Glutamatergic neuron (in vitro differentiated cells): Measurements from ENCODE around the gene ELAPOR2. TPM values are rescaled to one million over a fixed set of nuclear protein-coding genes. Genes with fewer than 3 reads are reported as not detected.
"Not testable (repeated sequence)": the region's sequence is repeated elsewhere in the genome, so short reads cannot be mapped to it uniquely, and the experiment has no call there.

Experiments
- DNase-seq: peaks from one replicate; pipeline ENCODE4 v3.0.0; 2022
- H3K27ac Mint-ChIP-seq: one replicate; pipeline ENCODE4 v1.8.0; 2020; ENCODE audit warnings: mild to moderate bottlenecking, mixed read lengths, inconsistent platforms; ENCODE audit not compliant: unreplicated experiment
- H3K27me3 Mint-ChIP-seq: one replicate; pipeline ENCODE4 v1.8.0; 2020; ENCODE audit warnings: mild to moderate bottlenecking, moderate library complexity, mixed read lengths, inconsistent platforms; ENCODE audit not compliant: unreplicated experiment
- H3K36me3 Mint-ChIP-seq: one replicate; pipeline ENCODE4 v1.8.0; 2020; ENCODE audit warnings: mild to moderate bottlenecking, mixed read lengths, inconsistent platforms; ENCODE audit not compliant: unreplicated experiment
- H3K4me1 Mint-ChIP-seq: one replicate; pipeline ENCODE4 v1.8.0; 2020; ENCODE audit warnings: mild to moderate bottlenecking, low read depth, mixed read lengths, inconsistent platforms; ENCODE audit not compliant: unreplicated experiment
- H3K4me3 Mint-ChIP-seq: one replicate; pipeline ENCODE4 v1.8.0; 2020; ENCODE audit warnings: mild to moderate bottlenecking, mixed read lengths, inconsistent platforms; ENCODE audit not compliant: unreplicated experiment
- H3K9me3 Mint-ChIP-seq: one replicate; pipeline ENCODE4 v1.8.0; 2020; ENCODE audit warnings: mild to moderate bottlenecking, moderate library complexity, mixed read lengths, inconsistent platforms; ENCODE audit not compliant: unreplicated experiment
- CTCF ChIP-seq: fragments of 200-600 bp; sonication (generic); IDR thresholded peaks from one replicate; pipeline ENCODE4 v1.5.0; 2021; ENCODE audit not compliant: partially characterized antibody, unreplicated experiment
- total RNA-seq: library from RNA; stranded (reverse); fragmentation: NEBNext Ultra II Directional; extraction: Animal tissue kit (Norgen Biotek cat#: 25700); gene quantifications from one replicate; pipeline ENCODE4 v1.2.1, GENCODE V29; 2021; ENCODE audit not compliant: unreplicated experiment

Gene ELAPOR2
- total RNA-seq, 1 donor from 2014 or later = 122 TPM

GRCh38 chr7:87100326-87100725 is 40.9 kb upstream of the ELAPOR2 start:
- H3K27ac Mint-ChIP-seq = no peak overlapping the region
- TF ChIP-seq CTCF = no peak
- no peak overlapping the region for H3K4me3 Mint-ChIP-seq
- no peak for DNase-seq
- no peaks in the 10 kb centered on the region for H3K27me3 Mint-ChIP-seq
- H3K36me3 Mint-ChIP-seq = peaks cover 5% of the 10 kb centered on the region
- H3K9me3 Mint-ChIP-seq = no peaks in the 10 kb centered on the region
- H3K4me1 Mint-ChIP-seq = no peaks in the 10 kb centered on the region

GRCh38 chr7:87097375-87097774 is 37.9 kb upstream of the ELAPOR2 start:
- not testable (repeated sequence) for DNase-seq, H3K27ac Mint-ChIP-seq, H3K27me3 Mint-ChIP-seq, H3K4me1 Mint-ChIP-seq, H3K9me3 Mint-ChIP-seq, H3K4me3 Mint-ChIP-seq, H3K36me3 Mint-ChIP-seq

GRCh38 chr7:87094322-87094721 is 34.9 kb upstream of the ELAPOR2 start:
- no peak for TF ChIP-seq CTCF
- H3K9me3 Mint-ChIP-seq = no peaks in the 10 kb centered on the region
- DNase-seq = no peak
- H3K27me3 Mint-ChIP-seq = no peaks in the 10 kb centered on the region
- H3K4me1 Mint-ChIP-seq = no peaks in the 10 kb centered on the region
- H3K27ac Mint-ChIP-seq = no peak overlapping the region
- peaks cover 4% of the 10 kb centered on the region for H3K36me3 Mint-ChIP-seq
- H3K4me3 Mint-ChIP-seq = no peak overlapping the region

GRCh38 chr7:87092568-87093091 is 33.2 kb upstream of the ELAPOR2 start:
- no peak overlapping the region for H3K4me3 Mint-ChIP-seq
- no peaks in the 10 kb centered on the region for H3K9me3 Mint-ChIP-seq
- peaks cover 4% of the 10 kb centered on the region for H3K36me3 Mint-ChIP-seq
- H3K4me1 Mint-ChIP-seq = no peaks in the 10 kb centered on the region
- no peak overlapping the region for H3K27ac Mint-ChIP-seq
- no peak for DNase-seq
- no peak for TF ChIP-seq CTCF
- H3K27me3 Mint-ChIP-seq = no peaks in the 10 kb centered on the region

- no peaks in the 10 kb centered on the region for H3K27me3 Mint-ChIP-seq
- no peak overlapping the region for H3K27ac Mint-ChIP-seq
- no peaks in the 10 kb centered on the region for H3K4me1 Mint-ChIP-seq
- H3K4me3 Mint-ChIP-seq = no peak overlapping the region
- H3K9me3 Mint-ChIP-seq = no peaks in the 10 kb centered on the region
- H3K36me3 Mint-ChIP-seq = peaks cover 4% of the 10 kb centered on the region
- no peak for DNase-seq
- no peak for TF ChIP-seq CTCF
These were observed 32.1 kb upstream of the ELAPOR2 start for GRCh38 chr7:87091487-87092066.
